NCI-H774 (cell line): ENCODE data around the gene CLUH.

Experiments
- DNase-seq: peaks from one replicate; lab custom pipeline; 2025; lab: John Stamatoyannopoulos, UW

CLUH gene

GRCh38 chr17:2718150-2718938 is 6.8 kb upstream of the CLUH start:
- no peak for DNase-seq

GRCh38 chr17:2716649-2717048 is 5.1 kb upstream of the CLUH start:
- DNase-seq: no peak

GRCh38 chr17:2713881-2714280 is 2.3 kb upstream of the CLUH start:
- no peak for DNase-seq

GRCh38 chr17:2712300-2713043 is 908 bp upstream of the CLUH start:
- no peak for DNase-seq

GRCh38 chr17:2710803-2711607 is 559 bp downstream of the CLUH start:
- DNase-seq: no peak

GRCh38 chr17:2710071-2710802 is 1.3 kb downstream of the CLUH start:
- no peak for DNase-seq

GRCh38 chr17:2709183-2709661 is 2.3 kb downstream of the CLUH start:
- DNase-seq: no peak

- no peak for DNase-seq
Observed at GRCh38 chr17:2708585-2709182, 2.9 kb downstream of the CLUH start.

GRCh38 chr17:2707721-2708584 is 3.6 kb downstream of the CLUH start:
- no peak for DNase-seq

GRCh38 chr17:2706911-2707510 is 4.6 kb downstream of the CLUH start:
- no peak for DNase-seq

- no peak for DNase-seq
Observed at GRCh38 chr17:2705888-2706795, 5.4 kb downstream of the CLUH start.

GRCh38 chr17:2705263-2705662 is 6.3 kb downstream of the CLUH start:
- no peak for DNase-seq

GRCh38 chr17:2704890-2705248 is 6.7 kb downstream of the CLUH start:
- no peak for DNase-seq

GRCh38 chr17:2704031-2704889 is 7.3 kb downstream of the CLUH start:
- DNase-seq: no peak

- DNase-seq: no peak
Observed at GRCh38 chr17:2703606-2704005, 8.0 kb downstream of the CLUH start.

- DNase-seq: no peak
Observed at GRCh38 chr17:2703181-2703580, 8.4 kb downstream of the CLUH start.

GRCh38 chr17:2701996-2702741 is 9.4 kb downstream of the CLUH start:
- no peak for DNase-seq
